ENCODE data around the gene VSIG10.
"Not testable (repeated sequence)": the region's sequence is repeated elsewhere in the genome, so short reads cannot be mapped to it uniquely, and the experiment has no call there.

The VSIG10 gene

GRCh38 chr12:118035190-118036041 is 68.4 kb downstream of the VSIG10 start:
- no peaks in the 10 kb centered on the region for H3K9me3 Mint-ChIP-seq (ENCODE audit: low read depth)
- peak overlapping the region; percentile 90 for H3K27ac Mint-ChIP-seq
- H3K4me3 Mint-ChIP-seq: peak overlapping the region; percentile 12

DNA sequence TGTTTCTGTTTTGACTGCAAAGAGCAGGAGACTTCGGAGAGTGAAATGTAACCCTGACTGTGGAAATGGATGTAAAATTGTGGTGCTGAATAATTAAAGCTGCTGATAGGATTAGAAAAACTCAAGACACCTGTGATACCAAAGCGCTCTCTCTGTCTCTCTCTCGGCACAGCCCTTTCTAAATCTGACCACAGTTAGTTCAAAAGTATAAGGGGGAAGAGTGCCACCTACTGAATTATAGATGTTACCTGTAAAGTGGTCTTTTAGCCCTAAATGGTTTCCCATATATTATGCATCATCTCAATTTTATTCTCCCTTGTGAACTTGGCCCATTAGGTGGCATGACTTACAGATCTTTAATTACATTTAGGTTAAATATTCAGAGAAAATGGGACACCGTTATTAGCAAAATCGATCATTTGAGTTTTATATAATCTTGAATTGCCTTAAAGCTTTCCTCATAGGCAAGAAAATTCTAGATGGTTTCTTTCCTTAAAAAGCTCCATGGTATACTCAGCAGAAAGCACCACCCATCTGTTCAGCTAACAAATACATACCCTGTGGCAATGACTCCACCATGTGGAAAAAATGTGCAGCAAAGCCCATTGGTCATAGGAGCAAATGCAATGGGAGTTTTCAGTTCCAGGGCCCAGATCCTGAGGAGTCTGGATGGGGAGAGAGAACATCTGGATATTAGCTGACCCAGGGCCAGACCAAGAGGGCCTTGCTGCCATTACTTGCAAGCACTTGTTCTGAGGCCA is 69.2 kb downstream of the VSIG10 start:
- Mint-ChIP-seq H3K4me3 (peak overlapping the region; percentile 12), H3K27ac (peak overlapping the region; percentile 90), H3K27me3 (no peaks in the 10 kb centered on the region), H3K36me3 (peaks cover 16% of the 10 kb centered on the region), H3K9me3 (ENCODE audit: low read depth) (no peaks in the 10 kb centered on the region), H3K4me1 (ENCODE audit: low read depth) (peaks cover 28% of the 10 kb centered on the region)

More at GRCh38 chr12:118035190-118036041, 68.4 kb downstream of the VSIG10 start:
- H3K36me3 Mint-ChIP-seq: peaks cover 14% of the 10 kb centered on the region
- H3K27me3 Mint-ChIP-seq: no peaks in the 10 kb centered on the region
- H3K4me1 Mint-ChIP-seq (ENCODE audit: low read depth): peaks cover 28% of the 10 kb centered on the region

GRCh38 chr12:118033902-118034301 is 69.9 kb downstream of the VSIG10 start:
- Mint-ChIP-seq H3K36me3 (peaks cover 16% of the 10 kb centered on the region), H3K4me1 (ENCODE audit: low read depth) (peaks cover 28% of the 10 kb centered on the region), H3K27ac (peak overlapping the region; percentile 90), H3K4me3 (no peak overlapping the region), H3K9me3 (ENCODE audit: low read depth) (no peaks in the 10 kb centered on the region), H3K27me3 (no peaks in the 10 kb centered on the region)

- Mint-ChIP-seq H3K9me3 (ENCODE audit: low read depth) (no peaks in the 10 kb centered on the region), H3K27ac (peak overlapping the region; percentile 58), H3K27me3 (no peaks in the 10 kb centered on the region), H3K4me3 (no peak overlapping the region), H3K36me3 (peaks cover 16% of the 10 kb centered on the region), H3K4me1 (ENCODE audit: low read depth) (peaks cover 27% of the 10 kb centered on the region)
These were observed 70.5 kb downstream of the VSIG10 start for GRCh38 chr12:118033323-118033722.

DNA sequence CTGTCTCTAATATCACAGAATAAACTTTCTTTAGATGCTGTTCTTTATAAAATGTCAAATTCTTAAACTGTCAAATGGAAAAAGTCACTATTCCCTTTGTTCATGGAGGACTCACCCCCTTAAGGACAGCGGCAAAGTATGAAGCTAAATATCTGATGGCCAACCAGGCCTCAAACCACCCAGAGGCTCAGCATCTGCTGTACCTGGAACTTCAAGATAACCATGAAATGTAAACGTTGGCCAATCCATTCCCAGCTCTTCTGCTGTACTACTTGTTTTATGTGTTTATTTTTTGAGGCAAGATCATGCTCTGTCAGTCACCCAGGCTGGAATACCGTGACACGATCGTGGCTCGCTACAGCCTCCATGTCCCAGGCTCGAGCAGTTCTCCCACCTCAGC is 71.6 kb downstream of the VSIG10 start:
- Mint-ChIP-seq H3K4me3 (no peak overlapping the region), H3K27me3 (no peaks in the 10 kb centered on the region), H3K36me3 (peaks cover 16% of the 10 kb centered on the region), H3K9me3 (ENCODE audit: low read depth) (no peaks in the 10 kb centered on the region), H3K4me1 (ENCODE audit: low read depth) (peaks cover 27% of the 10 kb centered on the region), H3K27ac (peak overlapping the region; percentile 61)

DNA sequence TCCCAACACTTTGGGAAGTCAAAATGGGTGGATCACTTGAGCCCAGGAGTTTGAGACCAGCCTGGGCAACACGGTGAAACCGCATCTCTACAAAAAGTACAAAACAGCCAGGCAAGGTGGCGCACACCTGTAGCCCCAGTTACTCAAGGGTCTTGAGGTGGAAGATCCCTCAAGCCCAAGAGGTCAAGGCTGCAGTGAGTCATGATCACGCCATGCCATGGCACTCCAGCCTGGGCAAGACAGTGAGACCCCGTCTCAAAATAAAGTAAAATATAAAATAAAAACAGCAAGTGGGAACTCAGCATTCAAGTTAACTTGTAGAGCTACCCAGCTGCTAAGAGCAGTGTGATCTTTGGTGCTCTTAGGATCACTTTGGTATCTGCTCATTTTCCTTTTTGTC is 74.6 kb downstream of the VSIG10 start:
- H3K36me3 Mint-ChIP-seq: peaks cover 10% of the 10 kb centered on the region
- H3K4me1 Mint-ChIP-seq (ENCODE audit: low read depth): peaks cover 5% of the 10 kb centered on the region
- no peaks in the 10 kb centered on the region for H3K9me3 Mint-ChIP-seq (ENCODE audit: low read depth)
- H3K27me3 Mint-ChIP-seq: no peaks in the 10 kb centered on the region
- H3K27ac Mint-ChIP-seq: peak overlapping the region; percentile 61
- H3K4me3 Mint-ChIP-seq: no peak overlapping the region

- Mint-ChIP-seq H3K9me3 (ENCODE audit: low read depth) (no peaks in the 10 kb centered on the region), H3K36me3 (peaks cover 16% of the 10 kb centered on the region), H3K27ac (no peak overlapping the region), H3K27me3 (no peaks in the 10 kb centered on the region), H3K4me1 (ENCODE audit: low read depth) (no peaks in the 10 kb centered on the region), H3K4me3 (no peak overlapping the region)
These were observed 78.6 kb downstream of the VSIG10 start for GRCh38 chr12:118025168-118025567.

DNA sequence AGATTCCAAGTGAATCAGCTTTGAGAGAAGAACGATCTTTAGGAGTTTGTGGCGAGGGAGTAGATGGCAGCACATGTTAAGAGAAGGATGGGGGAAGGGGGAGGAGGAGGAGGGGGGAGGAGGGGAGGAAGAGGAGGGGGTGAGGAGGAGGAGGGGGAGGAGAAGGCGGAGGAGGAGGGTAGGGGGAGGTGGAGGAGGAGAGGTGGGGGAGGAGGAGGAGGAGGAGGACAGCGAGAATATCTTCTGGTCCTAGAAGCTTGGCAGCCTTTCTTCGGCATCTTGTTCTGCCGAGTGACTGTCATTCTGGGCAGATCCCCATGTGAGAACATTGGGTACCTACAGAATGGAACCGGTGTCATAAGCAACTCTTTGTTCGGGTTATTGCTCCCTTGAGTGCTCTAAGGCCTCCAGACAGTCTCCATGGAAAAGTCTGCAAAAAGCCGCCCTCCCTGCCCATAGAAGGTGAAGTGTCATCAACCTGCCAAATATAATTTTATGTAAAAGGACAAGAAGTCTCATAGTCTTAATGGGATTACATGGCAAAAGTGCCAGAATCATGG is 80.4 kb downstream of the VSIG10 start:
- Mint-ChIP-seq H3K27ac (no peak overlapping the region), H3K9me3 (ENCODE audit: low read depth) (no peaks in the 10 kb centered on the region), H3K27me3 (no peaks in the 10 kb centered on the region), H3K36me3 (peaks cover 17% of the 10 kb centered on the region), H3K4me3 (no peak overlapping the region), H3K4me1 (ENCODE audit: low read depth) (no peaks in the 10 kb centered on the region)

GRCh38 chr12:118022728-118023109 is 81.1 kb downstream of the VSIG10 start:
- Mint-ChIP-seq H3K9me3 (ENCODE audit: low read depth) (no peaks in the 10 kb centered on the region), H3K27ac (no peak overlapping the region), H3K4me1 (ENCODE audit: low read depth) (peaks cover 3% of the 10 kb centered on the region), H3K36me3 (peaks cover 17% of the 10 kb centered on the region), H3K4me3 (no peak overlapping the region), H3K27me3 (no peaks in the 10 kb centered on the region)

DNA sequence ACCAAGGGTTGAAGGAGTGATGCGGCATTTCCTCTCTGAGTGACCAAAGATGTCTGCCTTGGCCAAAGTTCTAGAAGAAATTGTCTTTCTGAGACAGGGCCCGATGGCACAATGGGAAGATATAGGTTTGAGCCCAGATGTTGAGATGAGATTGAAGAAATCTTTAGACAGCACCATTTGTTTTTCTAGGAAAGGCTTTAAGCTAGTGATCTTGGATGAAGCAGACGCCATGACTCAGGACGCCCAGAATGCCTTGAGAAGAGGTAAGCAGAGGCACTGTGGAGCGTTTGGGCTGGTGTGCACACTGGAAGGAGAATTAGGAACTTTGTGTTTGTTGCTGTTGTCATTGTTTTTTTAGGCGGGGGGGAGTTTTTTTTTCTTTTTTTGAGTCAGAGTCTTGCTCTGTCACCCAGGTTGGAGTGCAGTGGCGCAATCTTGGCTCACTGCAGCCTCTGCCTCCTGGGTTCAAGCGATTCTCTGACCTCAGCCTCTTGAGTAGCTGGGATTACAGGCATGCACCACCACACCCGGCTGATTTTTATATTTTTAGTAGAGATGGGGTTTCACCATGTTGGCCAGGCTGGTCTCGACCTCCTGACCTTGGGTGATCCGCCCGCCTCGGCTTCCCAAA is 81.6 kb downstream of the VSIG10 start:
- not testable (repeated sequence) for H3K4me1 Mint-ChIP-seq (ENCODE audit: low read depth); H3K4me3 Mint-ChIP-seq; H3K27me3 Mint-ChIP-seq; H3K27ac Mint-ChIP-seq; H3K9me3 Mint-ChIP-seq (ENCODE audit: low read depth)
- H3K36me3 Mint-ChIP-seq: peaks cover 17% of the 10 kb centered on the region

DNA sequence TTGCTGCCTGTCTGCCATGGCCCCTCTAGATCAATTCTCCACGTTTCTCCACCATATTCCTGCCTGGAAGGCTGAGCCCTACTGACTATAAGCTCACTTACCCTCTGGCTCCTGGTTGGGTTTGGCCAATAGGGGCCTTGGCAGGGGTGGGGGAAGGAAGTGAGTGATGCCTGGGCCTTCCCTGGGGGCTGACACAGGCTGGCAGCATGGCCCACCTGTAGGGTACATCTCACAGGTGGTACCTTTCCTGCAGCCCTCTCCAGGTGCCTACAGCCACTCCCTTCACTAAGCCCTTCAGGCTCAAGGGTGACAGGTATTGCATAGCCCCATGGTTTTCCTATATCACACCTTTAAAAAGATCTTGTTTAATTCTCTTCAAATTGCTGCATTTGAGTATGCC is 83.8 kb downstream of the VSIG10 start:
- Mint-ChIP-seq H3K4me3 (no peak overlapping the region), H3K36me3 (peaks cover 17% of the 10 kb centered on the region)

GRCh38 chr12:118017926-118018325 is 85.9 kb downstream of the VSIG10 start:
- Mint-ChIP-seq H3K27me3 (no peaks in the 10 kb centered on the region), H3K4me3 (peak overlapping the region; percentile 98), H3K9me3 (ENCODE audit: low read depth) (no peaks in the 10 kb centered on the region), H3K27ac (peak overlapping the region; percentile 23), H3K4me1 (ENCODE audit: low read depth) (peaks cover 13% of the 10 kb centered on the region), H3K36me3 (peaks cover 15% of the 10 kb centered on the region)

More for the DNA sequence above, 83.8 kb downstream of the VSIG10 start:
- no peaks in the 10 kb centered on the region for H3K9me3 Mint-ChIP-seq (ENCODE audit: low read depth)
- H3K4me1 Mint-ChIP-seq (ENCODE audit: low read depth): peaks cover 13% of the 10 kb centered on the region
- no peaks in the 10 kb centered on the region for H3K27me3 Mint-ChIP-seq
- H3K27ac Mint-ChIP-seq: no peak overlapping the region

DNA sequence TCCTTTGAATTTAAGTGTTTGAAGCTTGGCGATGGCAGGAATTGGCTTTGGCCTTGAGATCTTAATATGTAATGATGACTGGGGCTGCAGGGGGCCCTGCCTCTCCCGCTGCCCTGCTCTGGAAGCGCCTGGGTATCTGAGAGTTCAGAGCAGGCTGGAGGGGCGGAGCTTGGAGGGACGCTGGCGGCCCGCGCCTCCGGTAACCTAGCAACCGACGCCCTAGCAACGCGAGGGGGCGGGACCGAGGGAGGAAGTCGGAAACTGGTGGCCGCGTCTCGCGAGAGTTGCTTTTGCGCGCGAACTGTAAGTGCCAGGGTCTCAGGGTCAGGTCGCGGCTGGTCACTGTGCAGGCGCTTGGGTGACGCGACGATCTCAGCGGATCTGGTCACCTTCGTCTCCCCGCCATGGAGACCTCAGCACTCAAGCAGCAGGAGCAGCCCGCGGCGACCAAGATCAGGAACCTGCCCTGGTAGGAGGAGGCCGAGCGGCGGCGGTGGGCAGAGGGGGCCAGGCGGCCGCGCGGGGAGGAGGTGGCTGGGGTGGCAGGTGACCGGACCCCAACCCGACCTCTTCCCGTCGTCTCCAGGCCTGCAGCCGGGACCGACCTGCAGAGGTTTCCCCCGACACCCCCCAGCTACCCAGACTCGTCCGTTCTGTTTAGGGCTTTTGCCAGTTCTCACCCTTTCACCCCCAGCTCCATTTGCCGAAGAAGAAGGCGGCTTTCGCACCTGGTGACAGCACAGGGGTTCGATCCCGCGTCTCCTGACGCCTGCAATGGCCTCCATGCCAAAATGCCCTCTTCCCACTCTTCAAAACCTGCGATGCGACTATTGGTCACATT is 87.2 kb downstream of the VSIG10 start, which contains the start of gene RFC5:
Gene RFC5 (plus strand): TSS at position 280 of the 841 bp plus-strand sequence. CDS start 125 bp downstream, at position 405.
- H3K27me3 Mint-ChIP-seq: no peaks in the 10 kb centered on the region
- H3K9me3 Mint-ChIP-seq (ENCODE audit: low read depth): no peaks in the 10 kb centered on the region
- peak within 1 kb of the TSS; percentile 98 for H3K4me3 Mint-ChIP-seq
- H3K36me3 Mint-ChIP-seq: peaks cover 10% of the 10 kb centered on the region
- H3K4me1 Mint-ChIP-seq (ENCODE audit: low read depth): peaks cover 13% of the 10 kb centered on the region
- peak within 1 kb of the TSS; percentile 91 for H3K27ac Mint-ChIP-seq

DNA sequence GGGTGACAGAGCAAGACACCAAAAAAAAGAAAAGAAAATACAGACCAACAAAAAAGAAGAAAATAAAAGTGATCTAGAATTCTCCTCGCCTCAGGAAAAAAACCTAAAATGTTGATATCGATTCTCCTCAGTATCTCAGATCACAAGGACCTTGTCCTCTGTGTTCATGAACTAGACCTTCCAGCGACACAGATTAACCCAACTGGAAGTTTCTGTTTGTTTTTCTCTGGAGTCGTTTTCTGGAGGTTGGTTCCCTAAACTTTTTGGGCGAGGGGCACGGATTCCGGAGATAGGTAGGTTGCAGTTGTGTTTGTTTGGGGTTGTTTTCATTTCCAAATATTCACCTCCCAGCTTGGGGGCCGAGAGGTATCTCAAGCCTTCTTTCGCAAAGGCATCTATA is 87.9 kb downstream of the VSIG10 start:
- H3K36me3 Mint-ChIP-seq: peaks cover 8% of the 10 kb centered on the region
- H3K27ac Mint-ChIP-seq: no peak overlapping the region
- H3K4me1 Mint-ChIP-seq (ENCODE audit: low read depth): peaks cover 13% of the 10 kb centered on the region
- H3K9me3 Mint-ChIP-seq (ENCODE audit: low read depth): no peaks in the 10 kb centered on the region
- H3K27me3 Mint-ChIP-seq: no peaks in the 10 kb centered on the region
- H3K4me3 Mint-ChIP-seq: peak overlapping the region; percentile 98

Data from activated naive CD8-positive, alpha-beta T cell (primary cell).